H1 (cell line): ENCODE results near the gene PRR7. TPM values are rescaled to one million over a fixed set of nuclear protein-coding genes. Genes with fewer than 3 reads are reported as not detected.

Source experiments
- ASH2L ChIP-seq: fragments of 200-600, 300-600 bp; sonication (generic); IDR thresholded peaks from one replicate; pipeline ENCODE4 v1.7.1; 2017; ENCODE audit warnings: low read length
- CHD2 ChIP-seq: IDR thresholded peaks from 2 replicates; pipeline ENCODE4 v1.6.1; 2012; ENCODE audit warnings: low read length, improper control_type of control experiment
- HDAC2 ChIP-seq, 2 experiments: fragments of 300-600 bp in 1 of 2; sonication (generic) in 1 of 2; IDR thresholded peaks; 2 replicates each; pipeline ENCODE4 v1.6.1; 2011 to 2012; ENCODE audit warnings: low read depth in 2 of 2, low read length in 2 of 2, mild to moderate bottlenecking in 2 of 2, moderate library complexity in 2 of 2, borderline replicate concordance in 1 of 2, inconsistent platforms in 1 of 2
- NRF1 ChIP-seq: IDR thresholded peaks from 2 replicates; pipeline ENCODE4 v1.6.1; 2011; ENCODE audit warnings: mild to moderate bottlenecking, low read depth, low read length, improper control_type of control experiment
- RAD21 ChIP-seq, 2 experiments: IDR thresholded peaks in 1 of 2; conservative IDR thresholded peaks in 1 of 2; 2 replicates each; pipeline ENCODE4 v1.6.1; 2011; ENCODE audit warnings: low read depth in 2 of 2, low read length in 2 of 2, improper control_type of control experiment in 1 of 2, inconsistent platforms in 1 of 2, mild to moderate bottlenecking in 1 of 2, moderate library complexity in 1 of 2
- RFX5 ChIP-seq: IDR thresholded peaks from 2 replicates; pipeline ENCODE4 v1.6.1; 2011; ENCODE audit warnings: low read depth, low read length, improper control_type of control experiment, borderline replicate concordance
- SUZ12 ChIP-seq: fragments of 200-600 bp; sonication (generic); IDR thresholded peaks from 2 replicates; pipeline ENCODE4 v1.6.1; 2012; ENCODE audit warnings: mild to moderate bottlenecking, inconsistent platforms, low read length, moderate library complexity, mixed read lengths
- polyA plus RNA-seq, 7 experiments: library from polyadenylated mRNA; depleted of rRNA in 3 of 7; stranded (reverse) in 5 of 7; unstranded in 2 of 7; fragments of >200 nt in 5 of 7; fragments of 200-250 nt in 2 of 7; gene quantifications; 1 replicate in 5 of 7; 2 replicates in 1 of 7; 4 replicates in 1 of 7; pipeline versions ENCODE4 v1.2.1 to v1.2.3, GENCODE V29; 2011 to 2013; ENCODE audit warnings: missing spikeins in 2 of 7, mixed read lengths in 2 of 7
- total RNA-seq: library from RNA; stranded (reverse); fragmentation: NEBNext Ultra II Directional; extraction: Animal tissue kit (Norgen Biotek cat#: 25700); gene quantifications from 2 replicates; pipeline ENCODE4 v1.2.1, GENCODE V29; 2021
- TF ChIP-seq, protein P1 (sequence below), 3 experiments: IDR thresholded peaks; 1 replicate in 2 of 3; 2 replicates in 1 of 3; pipeline versions ENCODE4 v1.5.1 to v1.6.1; 2011; ENCODE audit warnings: low read length in 3 of 3, mild to moderate bottlenecking in 3 of 3, inconsistent platforms in 2 of 3, low read depth in 1 of 3, moderate library complexity in 1 of 3; ENCODE audit not compliant: insufficient read depth in 1 of 3; ENCODE audit errors: control extremely low read depth in 1 of 3

The PRR7 gene
- total and polyA plus RNA-seq, 2 of the 8 experiments (the other 6 are each of a cell fraction or from before 2014, with no cell fraction given), result 8.0 to 11.8 TPM

DNA sequence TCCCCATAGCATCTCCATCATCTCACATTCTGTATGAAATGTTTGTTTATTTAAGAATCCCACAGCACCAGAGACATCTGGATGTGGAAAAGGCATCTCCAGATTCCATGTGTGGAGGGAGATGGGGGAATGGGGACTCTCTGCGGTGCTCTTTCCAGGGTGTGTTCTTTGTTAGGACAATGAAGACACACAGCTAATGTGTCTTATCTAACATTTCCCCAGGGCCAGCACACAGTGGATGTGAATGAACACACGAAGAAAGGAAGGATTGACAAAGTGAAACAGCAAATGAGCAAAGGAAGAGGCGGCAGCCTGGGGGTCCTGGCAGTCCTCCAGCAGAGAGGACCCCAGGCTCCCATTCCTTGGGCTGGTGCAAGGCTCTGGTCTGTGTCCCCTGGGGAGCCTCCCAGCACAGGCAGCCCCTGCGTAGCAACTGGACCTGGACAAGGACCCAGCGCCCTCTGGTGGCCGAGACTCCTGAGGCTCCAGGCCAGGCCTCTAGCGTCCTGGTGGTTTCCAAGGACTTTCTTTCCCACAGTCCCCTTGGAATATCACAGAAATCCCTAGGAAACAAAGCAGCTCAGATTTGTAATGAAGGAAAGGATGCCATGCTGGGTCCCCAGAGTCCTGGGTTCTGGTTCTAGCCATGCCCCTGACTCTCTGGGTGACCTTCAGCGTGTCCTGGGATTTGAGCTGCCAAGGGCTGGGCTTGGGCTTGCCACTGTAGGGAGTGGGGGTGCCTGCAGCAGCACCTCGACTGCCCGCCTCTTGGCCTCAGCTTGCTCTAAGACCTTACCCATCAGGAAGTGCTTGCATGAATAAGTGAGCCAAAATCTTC, 54.3 kb downstream of the PRR7 start (continued):
- TF ChIP-seq, protein P1, sequence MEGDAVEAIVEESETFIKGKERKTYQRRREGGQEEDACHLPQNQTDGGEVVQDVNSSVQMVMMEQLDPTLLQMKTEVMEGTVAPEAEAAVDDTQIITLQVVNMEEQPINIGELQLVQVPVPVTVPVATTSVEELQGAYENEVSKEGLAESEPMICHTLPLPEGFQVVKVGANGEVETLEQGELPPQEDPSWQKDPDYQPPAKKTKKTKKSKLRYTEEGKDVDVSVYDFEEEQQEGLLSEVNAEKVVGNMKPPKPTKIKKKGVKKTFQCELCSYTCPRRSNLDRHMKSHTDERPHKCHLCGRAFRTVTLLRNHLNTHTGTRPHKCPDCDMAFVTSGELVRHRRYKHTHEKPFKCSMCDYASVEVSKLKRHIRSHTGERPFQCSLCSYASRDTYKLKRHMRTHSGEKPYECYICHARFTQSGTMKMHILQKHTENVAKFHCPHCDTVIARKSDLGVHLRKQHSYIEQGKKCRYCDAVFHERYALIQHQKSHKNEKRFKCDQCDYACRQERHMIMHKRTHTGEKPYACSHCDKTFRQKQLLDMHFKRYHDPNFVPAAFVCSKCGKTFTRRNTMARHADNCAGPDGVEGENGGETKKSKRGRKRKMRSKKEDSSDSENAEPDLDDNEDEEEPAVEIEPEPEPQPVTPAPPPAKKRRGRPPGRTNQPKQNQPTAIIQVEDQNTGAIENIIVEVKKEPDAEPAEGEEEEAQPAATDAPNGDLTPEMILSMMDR (IDR thresholded peaks at IDR 0.05; ENCODE audit: control extremely low read depth in 1 of 3, insufficient read depth in 1 of 3, low read depth in 1 of 3, low read length in 3 of 3), result peak in 2 of 3 experiments; percentile 96 to 97; a peak in 3 of 4 replicates
- TF ChIP-seq RFX5 (0 out of 2 replicates have a peak, but pooled peaks have one; percentile 33), ASH2L (peak; percentile 36), SUZ12 (no peak), CHD2 (0 out of 2 replicates have a peak, but pooled peaks have one; percentile 29), HDAC2 (IDR thresholded peaks at IDR 0.05; ENCODE audit: borderline replicate concordance in 1 of 2, low read depth in 2 of 2, low read length in 2 of 2) (no peak), NRF1 (no peak), RAD21 (IDR thresholded peaks at IDR 0.05 in 1 of 2, conservative IDR thresholded peaks at IDR 0.05 in 1 of 2; ENCODE audit: low read depth in 2 of 2, low read length in 2 of 2) (peak; percentile 83 to 90)
